Esophagus muscularis mucosa (tissue), 3 donors: Measurements from ENCODE around the gene SMG6.

Experiments used
- EP300 ChIP-seq: sonication (generic); formaldehyde crosslinking; IDR thresholded peaks from one replicate; pipeline ENCODE4 v1.6.1; 2017; ENCODE audit warnings: antibody characterized with exemption
- TF ChIP-seq, protein P1 (sequence below), 3 experiments: fragments of 200-600 bp in 2 of 3; fragments of 450-650 bp in 1 of 3; sonication (generic) in 2 of 3; IDR thresholded peaks; one replicate each; pipeline ENCODE4 v1.5.1; 2017 to 2019; ENCODE audit warnings: antibody characterized with exemption in 3 of 3, mild to moderate bottlenecking in 2 of 3, moderate library complexity in 1 of 3

DNA sequence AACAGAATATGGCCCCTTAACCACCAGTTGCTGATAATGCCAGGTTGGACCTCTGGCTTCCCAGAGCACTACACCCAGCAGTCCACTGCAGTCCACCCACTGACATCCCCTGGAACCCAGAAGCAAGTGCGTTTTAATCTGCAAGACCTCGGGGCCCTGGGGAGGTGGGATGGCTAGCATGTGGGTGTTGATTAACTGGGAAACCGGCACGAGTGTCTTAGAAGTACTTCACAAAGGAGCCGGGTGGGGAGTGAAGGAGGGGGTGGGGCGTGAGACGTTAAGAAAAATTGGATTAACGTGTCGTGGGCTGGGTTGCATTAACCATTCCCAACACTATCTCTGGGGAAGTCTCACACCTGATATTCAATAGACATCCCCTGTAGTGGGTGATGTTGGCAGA, 254.8 kb downstream of the SMG6 start:
- TF ChIP-seq, protein P1, sequence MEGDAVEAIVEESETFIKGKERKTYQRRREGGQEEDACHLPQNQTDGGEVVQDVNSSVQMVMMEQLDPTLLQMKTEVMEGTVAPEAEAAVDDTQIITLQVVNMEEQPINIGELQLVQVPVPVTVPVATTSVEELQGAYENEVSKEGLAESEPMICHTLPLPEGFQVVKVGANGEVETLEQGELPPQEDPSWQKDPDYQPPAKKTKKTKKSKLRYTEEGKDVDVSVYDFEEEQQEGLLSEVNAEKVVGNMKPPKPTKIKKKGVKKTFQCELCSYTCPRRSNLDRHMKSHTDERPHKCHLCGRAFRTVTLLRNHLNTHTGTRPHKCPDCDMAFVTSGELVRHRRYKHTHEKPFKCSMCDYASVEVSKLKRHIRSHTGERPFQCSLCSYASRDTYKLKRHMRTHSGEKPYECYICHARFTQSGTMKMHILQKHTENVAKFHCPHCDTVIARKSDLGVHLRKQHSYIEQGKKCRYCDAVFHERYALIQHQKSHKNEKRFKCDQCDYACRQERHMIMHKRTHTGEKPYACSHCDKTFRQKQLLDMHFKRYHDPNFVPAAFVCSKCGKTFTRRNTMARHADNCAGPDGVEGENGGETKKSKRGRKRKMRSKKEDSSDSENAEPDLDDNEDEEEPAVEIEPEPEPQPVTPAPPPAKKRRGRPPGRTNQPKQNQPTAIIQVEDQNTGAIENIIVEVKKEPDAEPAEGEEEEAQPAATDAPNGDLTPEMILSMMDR (IDR thresholded peaks at IDR 0.05) = no peak
- TF ChIP-seq EP300 = no peak
